Measurements from ENCODE around the gene CHAMP1. TPM values are rescaled to one million over a fixed set of nuclear protein-coding genes. Genes with fewer than 3 reads are reported as not detected.
A peak's percentile ranks its signal among the peaks of the same experiment; 100 is the strongest.

The CHAMP1 gene
- total and polyA plus RNA-seq, 2 of the 8 experiments (the other 6 are each of a cell fraction or from before 2014, with no cell fraction given) = 26.8 to 41.9 TPM

DNA sequence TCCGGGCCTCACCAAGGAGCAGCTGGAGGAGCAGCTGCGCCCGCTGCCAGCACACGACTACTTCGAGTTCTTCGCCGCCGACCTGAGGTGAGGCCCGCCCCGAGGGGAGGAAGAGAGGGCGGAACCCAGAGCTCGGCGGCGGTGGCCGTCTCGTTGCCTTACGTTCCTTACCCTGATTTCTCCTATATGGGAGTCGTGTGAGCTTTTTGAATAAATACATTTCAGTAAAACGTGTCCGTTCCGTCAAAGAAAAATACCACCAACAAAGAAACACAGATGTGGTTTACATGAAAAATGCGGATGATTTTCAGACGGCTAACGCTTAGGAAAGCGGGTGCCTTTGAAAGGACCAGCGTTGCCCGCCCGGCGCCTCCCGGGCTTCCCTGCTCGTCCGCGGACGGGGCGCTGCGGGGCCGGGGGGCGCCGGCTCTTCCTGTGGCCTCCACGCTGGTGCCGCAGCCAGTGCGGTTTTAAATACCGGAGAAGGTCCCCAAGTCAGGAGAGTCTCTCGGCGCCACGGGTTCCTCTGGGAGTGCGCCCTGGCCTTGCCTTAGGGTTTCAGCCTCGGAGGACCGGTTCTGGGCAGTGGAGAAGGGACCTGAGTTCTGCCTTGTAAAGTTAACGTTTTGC lies 32.1 kb upstream of the CHAMP1 start:
- no peaks in the 10 kb centered on the region for H3K9me3 ChIP-seq (ENCODE audit: insufficient read depth in 2 of 2, low read depth in 1 of 2, low read length in 1 of 2)
- peaks cover 6 to 46% (median 19%) of the 10 kb centered on the region in 4 experiments; a peak in 7 of 8 replicates for H3K36me3 ChIP-seq (ENCODE audit: control insufficient read depth in 2 of 4, insufficient read depth in 4 of 4, low read length in 3 of 4)
- TF ChIP-seq TAF1 (IDR thresholded peaks at IDR 0.05; ENCODE audit: low read depth, low read length) (peak; percentile 69; the same call in 1 of the 2 replicates), POLR2A (IDR thresholded peaks at IDR 0.05; ENCODE audit: control extremely low read depth in 1 of 2, low read depth in 2 of 2, low read length in 2 of 2) (peak in 1 of 2 experiments; percentile 32; a peak in 1 of 3 replicates), SP4 (IDR thresholded peaks at IDR 0.05; ENCODE audit: low read length) (no peak), SIN3A (conservative IDR thresholded peaks at IDR 0.05 in 1 of 2, IDR thresholded peaks at IDR 0.05 in 1 of 2; ENCODE audit: low read depth in 1 of 2, low read length in 2 of 2) (peak in 1 of 2 experiments; percentile 36; a peak in 1 of 4 replicates), KDM4A (IDR thresholded peaks at IDR 0.05; ENCODE audit: low read depth, low read length, severe bottlenecking) (peak; percentile 37), SP2 (IDR thresholded peaks at IDR 0.05; ENCODE audit: low read length) (no peak), RXRA (IDR thresholded peaks at IDR 0.05; ENCODE audit: insufficient read depth, low read depth, low read length) (no peak)
- H3K23ac ChIP-seq (ENCODE audit: insufficient read length) = no peak overlapping the region
- H3K23me2 ChIP-seq (ENCODE audit: low read depth, low read length) = no peaks in the 10 kb centered on the region
- peaks cover 0 to 3% of the 10 kb centered on the region in 2 experiments for H4K20me1 ChIP-seq (replicated peaks in 1 of 2; ENCODE audit: control insufficient read depth in 1 of 2, insufficient read depth in 2 of 2, low read length in 2 of 2)
- no peak overlapping the region for H3K14ac ChIP-seq (ENCODE audit: insufficient read length)
- H3K4ac ChIP-seq (replicated peaks; ENCODE audit: insufficient read length, low read depth, low read length) = peak overlapping the region; percentile 14
- no peak overlapping the region for H2BK12ac ChIP-seq (ENCODE audit: low read depth, low read length)
- H3K4me2 ChIP-seq (ENCODE audit: insufficient read depth in 1 of 2, low read depth in 2 of 2, low read length in 2 of 2) = peak overlapping the region; percentile 57 to 69
- H4K5ac ChIP-seq (ENCODE audit: insufficient read length, low read depth, low read length) = peak overlapping the region; percentile 96
- H3K4me1 ChIP-seq (replicated peaks in 1 of 4; ENCODE audit: control insufficient read depth in 3 of 4, insufficient read depth in 4 of 4, low read length in 3 of 4) = peaks cover 0 to 8% (median 3%) of the 10 kb centered on the region in 4 experiments; a peak in 4 of 7 replicates
- H4K91ac ChIP-seq (replicated peaks; ENCODE audit: insufficient read length, low read length) = peak overlapping the region; percentile 51
- H2AK5ac ChIP-seq (ENCODE audit: low read depth, low read length) = no peak overlapping the region
- peak overlapping the region; percentile 63 for H3K27ac ChIP-seq (ENCODE audit: low read depth, low read length)
- no peak overlapping the region for H2BK15ac ChIP-seq (ENCODE audit: low read length)
- H3K79me2 ChIP-seq (ENCODE audit: control insufficient read depth in 1 of 2, insufficient read depth in 2 of 2, low read length in 2 of 2) = peaks cover 0 to 35% of the 10 kb centered on the region in 2 experiments; a peak in 2 of 4 replicates
- H2BK5ac ChIP-seq (ENCODE audit: low read depth, low read length) = peak overlapping the region; percentile 26
- H3K27me3 ChIP-seq (replicated peaks in 1 of 4; ENCODE audit: control insufficient read depth in 3 of 4, extremely low read depth in 1 of 4, insufficient read depth in 3 of 4, low read length in 3 of 4) = no peaks in the 10 kb centered on the region
- peak overlapping the region; percentile 54; the same call in 1 of the 2 replicates for H2AFZ ChIP-seq (ENCODE audit: low read length)
- peak overlapping the region; percentile 89 for H4K8ac ChIP-seq (ENCODE audit: extremely low read depth, insufficient read depth, low read length)
- H2BK20ac ChIP-seq (ENCODE audit: low read length) = no peak overlapping the region
- peak overlapping the region; percentile 80 to 93 (median 88) for H3K9ac ChIP-seq (replicated peaks in 1 of 4; ENCODE audit: extremely low read depth in 1 of 4, low read depth in 3 of 4, low read length in 3 of 4)
- H2BK120ac ChIP-seq (replicated peaks; ENCODE audit: low read depth, low read length) = no peak overlapping the region
- H3K18ac ChIP-seq (ENCODE audit: extremely low read depth, low read length) = peak overlapping the region; percentile 74
- POLR2A ChIA-PET (ENCODE audit: partially characterized antibody) = interaction anchor here (0.6 to 3.7 kb wide), 20 partner anchors 11 to 1072 kb away, joined by 3 to 35 read pairs (median 4); partner anchors contain the start of gene CUL4A
- 3% methylated on average over 48 of the region's 50 CpGs; no CpG with 5 or more reads in 1 of the 2 experiments for WGBS, 2 experiments (ENCODE audit: extremely low coverage in 1 of 2, insufficient coverage in 1 of 2, insufficient read length in 1 of 2, insufficient replicate concordance in 2 of 2, low coverage in 1 of 2, low lambda C conversion rate in 2 of 2, missing lambda C conversion rate in 1 of 2)
- peak overlapping the region; percentile 69 for H3K56ac ChIP-seq (replicated peaks; ENCODE audit: insufficient read length, low read depth, low read length)
- CTCF ChIA-PET (ENCODE audit: partially characterized antibody) = interaction anchor here (0.7 kb wide), 1 partner anchor 35 kb away, joined by 3 read pairs; no protein-coding TSS in a partner anchor
- FAIRE-seq (no peak), DNase-seq (ENCODE audit: low read depth in 1 of 2, low spot score in 2 of 2) (peak in 1 of 2 experiments; percentile 61)
- no peaks in the 10 kb centered on the region for H3K79me1 ChIP-seq (ENCODE audit: low read depth, low read length)
- H3K4me3 ChIP-seq (ENCODE audit: extremely low read depth in 1 of 4, insufficient read depth in 2 of 4, low read depth in 3 of 4, low read length in 4 of 4) = peak overlapping the region; percentile 70 to 94 (median 88)
